HG02798 (cell line): ENCODE results near the gene ZNF598.

ENCODE experiments used
- ATAC-seq: cut with Tn5 transposase; IDR thresholded peaks from one replicate; pipeline ENCODE4 v1.9.1; 2021; ENCODE audit warnings: mild to moderate bottlenecking; ENCODE audit not compliant: unreplicated experiment, poor library complexity

The ZNF598 gene

DNA sequence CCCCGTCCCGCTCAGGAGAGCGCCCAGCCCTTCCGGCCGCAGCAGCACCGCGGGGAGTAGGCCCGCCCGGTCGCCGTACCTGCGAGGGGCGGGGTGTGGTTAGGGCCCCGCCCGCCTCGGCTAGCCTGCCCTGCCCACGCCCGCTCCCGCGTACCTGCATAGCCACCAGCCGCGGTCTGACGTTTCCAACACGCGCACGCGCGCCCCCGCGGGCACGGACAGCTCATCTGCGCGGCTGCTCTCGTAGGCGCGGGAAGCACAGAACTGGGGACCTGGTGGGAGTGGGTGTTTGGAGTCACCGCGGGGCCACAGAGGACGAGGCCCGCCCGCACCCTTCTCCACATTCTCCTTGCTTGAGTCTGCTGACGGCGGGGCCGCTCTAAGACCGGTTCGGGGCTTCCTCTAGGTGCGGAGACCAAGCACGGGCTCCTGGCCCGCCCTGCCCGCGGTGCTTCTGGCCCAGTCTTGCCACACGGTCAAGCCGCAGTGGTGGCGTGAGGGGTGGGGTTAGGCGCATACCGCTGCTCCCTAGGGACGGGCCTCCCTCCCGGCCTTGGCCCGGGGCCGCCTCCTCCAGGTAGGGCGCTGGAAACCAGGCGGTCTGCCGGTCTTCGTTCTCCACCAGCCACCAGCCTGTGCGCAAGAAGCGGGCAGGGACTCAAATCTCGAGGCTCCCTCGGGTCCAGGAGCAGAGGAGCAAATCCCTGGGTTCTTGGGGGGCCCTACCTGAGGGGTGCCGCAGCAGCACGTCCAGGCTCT, 30.2 kb downstream of the ZNF598 start:
- ATAC-seq: no peak

DNA sequence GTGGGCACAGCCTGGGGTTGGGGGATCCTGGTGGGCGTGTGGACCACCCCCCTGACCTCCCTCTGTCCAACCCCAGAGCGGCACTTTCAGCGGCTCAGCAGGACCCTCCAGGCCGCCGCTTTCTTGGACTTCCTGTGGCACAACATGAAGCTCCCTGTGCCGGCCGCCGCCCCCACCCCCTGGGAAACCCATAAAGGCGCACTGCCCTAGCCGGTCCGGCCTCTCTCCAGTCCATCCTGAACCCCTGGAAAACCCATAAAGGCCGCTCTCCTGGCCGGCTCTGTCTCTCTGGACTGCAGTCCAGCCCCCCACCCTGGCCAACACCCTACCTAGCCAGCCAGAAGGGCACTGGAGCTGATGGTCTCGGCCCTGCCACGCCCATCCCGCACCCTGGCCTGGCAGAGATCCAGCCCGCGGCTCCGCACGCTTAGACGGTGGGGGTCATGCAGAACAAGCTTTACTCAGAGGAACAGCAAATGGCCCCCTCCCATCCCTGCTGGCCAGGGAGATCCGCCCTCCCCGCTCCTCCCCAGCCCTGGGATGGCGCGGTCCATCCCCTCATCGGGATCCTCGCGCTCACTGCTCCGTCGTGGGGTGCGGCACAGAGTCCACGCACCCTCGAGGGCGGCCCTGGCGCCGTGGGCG, 31.0 kb downstream of the ZNF598 start:
- no peak for ATAC-seq

DNA sequence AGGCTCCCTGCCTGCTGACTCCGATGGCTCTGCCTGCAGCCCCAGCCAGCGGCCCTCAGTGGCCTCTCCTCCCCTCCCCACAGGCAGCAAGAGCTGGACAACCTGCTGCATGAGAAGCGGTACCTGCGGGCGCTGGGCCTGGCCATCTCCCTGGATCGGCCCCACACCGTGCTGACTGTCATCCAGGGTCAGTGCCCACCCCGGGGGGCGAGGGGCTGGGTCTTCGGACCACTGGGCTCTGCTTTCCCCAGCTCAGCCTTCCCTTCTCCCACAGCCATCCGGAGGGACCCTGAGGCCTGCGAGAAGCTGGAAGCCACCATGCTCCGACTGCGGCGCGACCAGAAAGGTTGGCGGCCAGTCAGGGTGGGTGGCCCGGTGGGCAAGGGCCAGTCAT, 31.7 kb downstream of the ZNF598 start:
- ATAC-seq: no peak

DNA sequence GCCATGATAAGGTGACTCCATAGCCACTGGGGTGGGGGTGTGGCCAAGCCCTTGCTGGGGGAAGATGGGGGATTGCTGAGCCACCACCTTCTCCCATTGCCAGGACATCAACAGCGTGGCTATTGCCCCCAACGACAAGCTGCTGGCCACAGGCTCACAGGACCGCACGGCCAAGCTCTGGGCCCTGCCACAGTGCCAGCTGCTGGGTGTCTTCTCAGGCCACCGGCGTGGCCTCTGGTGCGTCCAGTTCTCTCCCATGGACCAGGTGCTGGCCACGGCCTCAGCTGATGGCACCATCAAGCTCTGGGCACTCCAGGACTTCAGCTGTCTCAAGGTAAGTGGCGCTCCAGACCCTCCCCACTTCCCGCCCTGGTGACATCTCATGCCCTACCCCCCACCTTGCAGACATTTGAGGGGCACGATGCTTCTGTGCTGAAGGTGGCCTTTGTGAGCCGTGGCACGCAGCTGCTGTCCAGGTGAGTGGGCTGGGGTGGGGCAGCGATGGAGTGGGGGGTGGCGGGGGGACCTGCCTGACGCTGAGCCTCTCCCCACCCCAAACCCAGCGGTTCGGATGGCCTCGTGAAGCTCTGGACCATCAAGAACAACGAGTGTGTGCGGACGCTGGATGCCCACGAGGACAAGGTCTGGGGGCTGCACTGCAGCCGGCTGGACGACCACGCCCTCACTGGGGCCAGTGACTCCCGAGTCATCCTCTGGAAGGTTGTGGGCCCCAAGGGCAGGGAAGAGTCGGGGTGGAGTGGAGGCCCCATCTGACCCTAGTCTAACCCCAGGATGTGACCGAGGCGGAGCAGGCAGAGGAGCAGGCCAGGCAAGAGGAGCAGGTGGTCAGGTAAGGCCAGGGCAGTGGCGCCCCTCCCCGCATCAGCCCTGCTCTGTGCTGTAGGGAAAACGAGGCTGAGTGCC, 32.4 kb downstream of the ZNF598 start:
- ATAC-seq: no peak

DNA sequence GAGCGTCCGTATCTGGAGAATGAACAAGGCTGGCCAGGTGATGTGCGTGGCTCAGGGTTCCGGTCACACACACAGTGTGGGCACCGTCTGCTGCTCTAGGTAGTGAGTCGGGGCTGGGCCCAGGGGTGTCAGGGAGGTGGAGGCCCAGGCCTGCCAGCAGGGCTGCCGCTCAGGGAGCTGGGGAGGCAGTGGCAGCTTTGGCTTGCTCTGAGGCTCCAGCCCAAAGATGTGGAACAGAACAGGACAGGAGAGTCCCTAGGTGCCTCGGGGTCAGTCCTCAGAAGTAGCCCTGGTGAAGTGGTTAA, 33.5 kb downstream of the ZNF598 start:
- ATAC-seq: no peak

DNA sequence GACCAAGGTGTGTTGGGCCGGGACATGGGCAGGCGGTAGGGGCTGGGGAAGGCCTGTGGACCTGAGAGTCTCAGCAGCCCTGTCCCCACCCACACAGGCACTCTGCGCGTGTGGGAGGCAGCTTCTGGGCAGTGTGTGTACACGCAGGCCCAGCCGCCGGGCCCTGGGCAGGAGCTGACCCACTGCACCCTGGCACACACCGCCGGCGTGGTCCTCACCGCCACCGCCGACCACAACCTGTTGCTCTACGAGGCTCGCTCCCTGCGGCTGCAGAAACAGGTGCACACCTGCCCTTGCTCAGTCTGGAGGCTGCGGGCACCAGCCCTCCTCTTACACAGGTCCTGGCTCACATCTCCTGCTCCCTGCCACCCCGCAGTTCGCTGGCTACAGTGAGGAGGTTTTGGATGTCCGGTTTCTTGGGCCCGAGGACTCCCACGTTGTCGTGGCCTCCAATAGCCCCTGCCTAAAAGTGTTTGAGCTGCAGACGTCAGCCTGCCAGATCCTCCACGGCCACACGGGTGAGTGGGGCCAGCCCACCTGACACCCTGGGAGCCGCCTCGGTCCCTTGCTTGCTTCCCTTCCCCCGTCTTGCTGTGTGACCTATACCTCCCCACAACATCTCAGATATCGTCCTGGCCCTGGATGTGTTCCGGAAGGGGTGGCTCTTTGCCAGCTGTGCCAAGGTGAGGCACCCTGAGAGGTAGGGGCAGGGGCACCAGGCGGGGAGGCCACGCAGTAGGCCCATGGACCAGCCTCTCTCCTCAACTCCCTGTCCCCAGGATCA, 34.0 kb downstream of the ZNF598 start:
- ATAC-seq: no peak

DNA sequence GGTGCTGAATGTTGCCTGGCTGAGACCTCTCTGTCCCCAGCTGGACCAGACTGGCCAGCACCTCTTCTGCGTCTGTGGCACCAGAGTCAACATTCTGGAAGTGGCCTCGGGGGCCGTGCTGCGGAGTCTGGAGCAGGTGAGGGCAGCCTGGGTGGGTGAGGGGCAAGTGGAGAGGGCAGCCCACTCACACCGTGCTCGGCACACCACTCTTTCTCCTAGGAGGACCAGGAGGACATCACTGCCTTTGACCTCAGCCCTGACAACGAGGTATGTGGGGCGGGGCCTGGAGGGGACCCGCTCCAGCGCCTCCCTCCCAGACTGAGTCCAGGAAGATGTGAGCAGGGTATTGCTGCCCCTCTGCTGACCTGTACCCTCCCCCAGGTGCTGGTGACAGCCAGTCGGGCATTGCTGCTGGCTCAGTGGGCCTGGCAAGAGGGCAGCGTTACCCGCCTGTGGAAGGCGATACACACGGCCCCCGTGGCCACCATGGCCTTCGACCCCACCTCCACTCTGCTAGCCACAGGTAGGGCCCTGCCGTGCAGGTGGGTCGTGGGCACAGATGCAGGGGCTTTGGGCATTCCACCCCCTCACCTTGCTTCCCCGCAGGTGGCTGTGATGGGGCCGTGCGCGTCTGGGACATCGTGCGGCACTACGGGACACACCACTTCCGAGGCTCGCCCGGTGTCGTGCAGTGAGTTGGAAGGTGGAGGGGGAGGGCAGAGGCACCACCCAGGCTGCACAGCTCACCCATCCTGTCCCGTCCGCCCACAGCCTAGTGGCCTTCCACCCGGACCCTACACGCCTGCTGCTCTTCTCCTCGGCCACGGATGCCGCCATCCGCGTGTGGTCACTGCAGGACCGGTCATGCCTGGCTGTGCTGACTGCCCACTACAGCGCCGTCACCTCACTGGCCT, 35.2 kb downstream of the ZNF598 start:
- no peak for ATAC-seq

DNA sequence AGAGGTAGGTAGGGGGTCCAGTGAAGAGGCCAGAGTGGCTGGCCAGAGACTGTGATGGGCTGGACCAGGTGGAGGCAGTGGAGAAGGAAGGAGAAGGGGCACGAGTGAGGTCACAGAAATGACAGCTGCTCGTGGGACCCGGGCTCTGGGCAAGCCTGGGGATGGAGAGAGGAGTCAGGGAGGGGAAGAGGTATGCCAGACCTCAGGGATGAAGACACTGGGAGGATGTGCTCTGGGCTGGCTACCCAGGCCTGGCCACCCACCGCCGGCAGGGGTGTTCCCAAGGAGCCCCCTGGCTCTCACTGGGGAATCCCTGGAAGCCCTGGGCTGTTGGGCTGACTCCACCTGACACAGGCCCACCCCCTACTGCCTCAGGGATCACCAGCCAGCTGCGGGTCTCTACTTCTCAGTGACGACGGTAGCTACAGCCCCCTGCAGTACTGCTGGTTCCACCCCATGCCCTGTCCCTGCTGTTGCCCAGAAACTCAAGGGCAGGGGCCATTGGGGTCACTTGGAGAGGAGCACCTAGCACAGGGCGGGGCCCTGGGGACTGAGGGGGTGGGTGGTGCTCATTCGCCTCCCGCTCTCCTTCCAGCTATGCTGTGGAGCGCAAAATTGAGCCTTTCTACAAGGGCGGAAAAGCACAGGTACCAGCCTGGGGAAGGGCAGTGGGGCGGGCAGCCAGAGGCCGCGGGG, 36.0 kb downstream of the ZNF598 start:
- ATAC-seq: no peak

DNA sequence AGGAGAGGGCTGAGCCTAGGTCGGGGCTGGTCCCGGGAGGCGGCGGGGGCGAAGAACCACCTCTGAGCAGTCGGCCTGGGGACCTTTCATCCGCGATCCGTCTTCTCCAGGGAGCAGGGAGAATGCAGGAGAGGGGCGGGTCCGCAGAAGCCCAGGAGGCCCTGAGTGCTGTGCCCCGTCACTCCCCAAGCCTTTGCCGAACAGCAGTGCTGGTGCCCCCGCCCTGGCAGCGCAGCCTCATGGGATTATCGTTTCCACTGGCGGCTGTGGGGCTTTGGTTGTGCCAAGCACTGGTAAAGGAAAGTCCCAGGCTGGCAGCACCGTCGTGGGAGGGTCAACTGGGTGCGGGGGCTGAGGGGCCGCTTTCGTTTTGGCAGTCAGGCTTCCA, 37.1 kb downstream of the ZNF598 start:
- ATAC-seq: no peak

DNA sequence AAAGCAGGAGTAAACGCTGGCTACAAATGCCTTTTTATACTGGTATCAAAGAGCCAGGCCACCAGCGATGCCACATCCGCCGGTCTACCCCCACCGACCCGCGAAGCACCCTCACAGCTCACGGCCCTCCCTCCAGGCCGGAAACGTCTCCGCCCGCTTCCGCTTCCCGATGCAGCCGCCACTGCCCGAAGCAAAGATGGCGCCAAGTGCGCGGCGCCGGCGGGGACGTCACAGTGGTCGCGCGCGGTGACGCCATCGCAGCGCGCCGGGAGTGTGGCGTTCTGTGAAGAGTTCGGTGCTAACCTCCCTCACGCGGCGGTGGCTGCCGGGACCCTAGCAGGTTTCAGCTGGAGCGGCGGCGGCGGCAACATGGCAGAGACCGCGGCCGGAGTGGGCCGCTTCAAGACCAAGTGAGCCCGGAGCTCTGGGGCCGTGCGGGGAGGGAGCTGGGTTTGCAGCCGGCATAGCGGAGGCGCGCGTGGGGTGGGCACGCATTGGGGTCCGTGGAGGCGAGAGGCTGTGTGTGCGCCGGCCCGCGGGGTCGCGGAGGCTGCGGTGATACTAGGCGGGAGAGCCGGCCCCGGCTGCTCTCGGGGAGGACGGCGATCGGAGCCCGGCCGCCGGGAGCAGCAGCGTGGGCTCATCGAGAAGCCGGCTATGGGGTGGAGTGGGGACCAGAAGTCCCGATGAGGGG, 37.7 kb downstream of the ZNF598 start, which contains the start of gene TBL3:
TSS of gene TBL3 (plus strand) at position 258 of the 694 bp plus-strand sequence. CDS start at position 370, 112 bp downstream.
- peak; percentile 91 for ATAC-seq

DNA sequence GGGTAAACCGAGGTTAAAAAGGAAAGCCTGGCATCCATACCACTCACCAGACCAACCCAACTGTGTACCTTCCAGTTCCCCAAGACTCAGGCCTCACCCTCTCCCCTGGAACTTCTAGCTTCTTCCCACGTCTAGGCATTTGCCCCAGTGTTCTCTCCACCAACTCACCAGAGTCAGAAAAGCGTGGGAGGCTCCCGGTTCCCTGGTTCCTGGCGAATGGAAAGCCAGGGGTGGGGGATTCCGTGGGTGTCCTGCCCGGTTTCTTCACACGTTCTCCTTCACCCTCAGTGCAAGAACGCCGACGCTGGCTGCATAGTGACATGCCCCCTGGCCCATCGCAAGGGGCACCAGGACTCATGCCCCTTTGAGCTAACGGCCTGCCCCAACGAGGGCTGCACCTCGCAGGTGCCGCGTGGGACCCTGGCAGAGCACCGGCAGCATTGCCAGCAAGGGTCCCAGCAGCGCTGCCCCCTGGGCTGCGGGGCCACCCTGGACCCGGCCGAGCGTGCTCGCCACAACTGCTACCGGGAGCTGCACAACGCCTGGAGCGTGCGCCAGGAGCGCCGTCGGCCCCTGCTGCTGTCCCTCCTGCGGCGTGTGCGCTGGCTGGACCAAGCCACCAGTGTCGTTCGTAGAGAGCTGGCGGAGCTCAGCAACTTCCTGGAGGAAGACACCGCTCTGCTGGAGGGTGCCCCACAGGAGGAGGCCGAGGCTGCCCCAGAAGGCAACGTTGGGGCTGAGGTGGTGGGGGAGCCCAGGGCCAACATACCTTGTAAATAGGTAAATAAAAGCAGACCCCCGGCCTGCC, 41.3 kb downstream of the ZNF598 start:
- ATAC-seq: no peak

DNA sequence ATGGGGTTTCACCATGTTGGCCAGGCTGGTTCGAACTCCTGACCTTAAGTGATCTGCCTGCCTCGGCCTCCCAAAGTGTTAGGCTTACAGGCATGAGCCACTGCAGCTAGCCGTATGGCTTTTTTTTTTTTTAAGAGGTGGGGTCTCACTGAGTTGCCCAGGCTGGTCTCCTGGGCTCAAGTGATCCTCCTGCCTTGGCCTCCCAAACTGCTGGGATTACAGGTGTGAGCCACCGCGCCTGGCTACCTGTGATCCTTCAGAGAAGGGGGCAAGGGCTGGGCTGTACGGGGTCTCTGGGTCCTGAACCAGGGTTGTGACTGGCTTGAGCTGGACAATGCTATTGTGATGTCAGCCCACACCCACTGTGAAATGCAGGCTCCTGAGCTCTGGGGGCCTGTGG, 43.2 kb downstream of the ZNF598 start, which contains the start of gene RNF151:
TSS of gene RNF151 (plus strand) at position 397 of the 400 bp plus-strand sequence. CDS start 26 bp downstream, outside the sequence.
- ATAC-seq: no peak

DNA sequence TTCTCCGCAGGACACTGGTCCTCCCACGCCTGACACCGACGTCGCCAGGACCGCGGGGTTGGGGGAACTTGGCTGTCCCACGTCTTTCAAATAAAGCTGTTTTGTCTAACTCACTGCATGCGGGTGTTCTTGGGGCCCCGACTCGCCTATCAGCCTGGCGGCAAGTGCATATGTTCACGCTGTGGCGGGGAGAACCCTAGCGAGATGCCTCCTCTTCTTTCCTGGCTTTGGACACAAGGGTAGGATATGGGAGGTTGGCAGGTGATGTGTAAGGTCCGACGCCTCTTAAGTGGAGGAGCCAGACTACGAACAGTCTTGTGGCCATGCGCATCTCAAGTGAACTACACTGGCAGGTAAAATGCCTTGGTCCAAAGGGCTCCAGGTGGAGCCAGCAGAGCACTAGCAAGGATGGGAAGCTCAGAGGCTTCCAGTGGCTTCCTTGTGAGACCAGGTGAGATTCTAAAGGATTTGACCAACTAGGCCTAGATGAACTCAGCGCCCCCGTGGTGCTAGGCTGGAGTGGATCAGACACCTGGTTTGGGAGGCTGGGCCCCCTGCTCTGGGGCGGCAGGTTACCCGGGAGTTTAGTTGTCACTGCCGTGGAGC, 44.1 kb downstream of the ZNF598 start:
- no peak for ATAC-seq

DNA sequence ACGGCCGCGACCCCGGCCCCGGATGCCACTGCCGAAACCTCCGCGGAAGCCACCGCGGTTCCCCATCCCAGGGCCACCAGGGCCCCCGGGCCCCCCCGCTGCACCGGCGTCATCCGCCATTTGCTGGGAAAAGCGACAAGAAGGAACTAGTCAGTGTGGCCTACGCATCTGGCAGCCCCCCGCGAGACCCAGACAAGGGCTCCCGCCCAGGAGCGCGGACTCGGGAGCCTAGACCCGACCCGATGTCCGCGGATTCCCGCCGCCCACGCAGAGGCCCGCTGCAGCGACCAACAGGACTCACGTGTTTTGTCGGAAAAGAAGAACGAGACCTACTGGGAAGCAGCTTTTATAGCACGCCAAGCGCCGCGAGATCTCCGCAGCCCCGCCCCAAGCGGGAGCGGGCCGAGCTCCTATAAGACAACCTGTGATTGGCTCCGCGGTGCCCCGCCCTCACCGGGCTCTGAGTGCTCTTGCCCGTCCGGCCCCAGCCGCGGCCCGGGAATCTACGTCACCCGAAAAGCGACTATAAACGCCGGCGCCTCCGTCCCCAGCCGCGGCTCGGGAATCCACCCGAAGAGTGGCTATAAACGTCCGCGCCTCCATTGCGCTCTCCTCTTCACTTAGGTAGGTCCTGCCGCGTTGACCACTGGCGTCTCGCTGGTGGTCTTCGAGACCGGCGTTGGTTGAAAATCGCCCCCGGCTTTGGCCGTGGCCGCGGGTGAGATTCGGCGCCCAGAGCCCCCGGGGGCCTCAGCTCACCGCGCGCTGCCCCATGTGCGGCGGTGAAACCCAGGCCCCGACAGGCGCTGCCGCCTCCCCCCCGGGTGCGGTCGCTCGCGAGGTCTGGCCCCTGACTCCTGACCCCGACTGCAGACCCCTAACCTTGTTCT, 44.9 kb downstream of the ZNF598 start, which contains the start of gene RPS2:
TSS of gene RPS2 (minus strand) at position 321 of the 890 bp plus-strand sequence. CDS start at position 120, 201 bp downstream.
- ATAC-seq: peak; percentile 89

DNA sequence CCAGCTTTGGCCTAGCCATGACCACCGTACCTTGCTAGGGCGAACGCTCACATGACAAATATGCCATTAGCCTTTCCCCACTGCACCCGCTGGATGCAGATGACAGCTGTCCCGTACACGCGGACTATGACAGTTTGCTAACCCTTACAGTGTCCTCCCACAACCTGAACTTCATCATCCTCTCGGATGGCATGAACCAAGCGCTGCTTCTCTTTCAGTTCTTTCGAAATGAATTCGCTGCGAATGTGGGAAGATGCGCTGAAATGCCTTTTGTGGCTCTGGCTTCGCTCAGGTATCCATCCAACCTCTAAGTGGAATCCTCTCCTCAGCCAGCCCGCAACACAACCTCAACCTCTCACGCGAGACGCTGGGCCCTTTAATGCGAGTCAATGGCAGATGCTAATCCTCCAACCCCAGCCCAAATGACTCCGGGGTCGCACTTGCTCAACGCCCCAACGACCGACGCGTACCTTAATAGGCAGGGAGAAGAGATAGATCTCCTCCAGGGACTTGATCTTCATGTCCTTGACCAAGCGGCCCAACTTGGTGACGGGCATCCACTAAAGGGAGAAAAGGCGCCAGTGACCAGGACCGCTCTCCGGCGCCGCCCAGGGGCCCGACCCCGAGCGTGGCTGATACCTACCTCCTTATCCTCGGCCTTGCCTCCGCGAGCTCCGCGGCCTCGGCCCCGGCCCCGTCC, 45.7 kb downstream of the ZNF598 start:
- peak; percentile 11 for ATAC-seq
